Loucy (cell line): ENCODE data around the gene NDUFC2.

Source experiments
- H2AFZ ChIP-seq: fragments of 200-600 bp; sonication (generic); 2 replicates; pipeline ENCODE4 v1.6.0; 2016; ENCODE audit warnings: antibody characterized with exemption, mild to moderate bottlenecking, low read length, moderate library complexity
- H3F3A ChIP-seq: fragments of 200-600 bp; 2 replicates; pipeline ENCODE4 v1.6.0; 2016; ENCODE audit warnings: antibody characterized with exemption, low read depth, mild to moderate bottlenecking
- H3K27me3 ChIP-seq: fragments of 200-600 bp; sonication (generic); 2 replicates; pipeline ENCODE4 v1.6.1; 2014; ENCODE audit warnings: low read length, mild to moderate bottlenecking; ENCODE audit not compliant: insufficient read depth, poor library complexity, severe bottlenecking
- H3K36me3 ChIP-seq: fragments of 200-600 bp; sonication (generic); 2 replicates; pipeline ENCODE4 v1.6.1; 2016; ENCODE audit warnings: low read length; ENCODE audit not compliant: insufficient read depth
- H3K4me1 ChIP-seq: fragments of 200-600 bp; sonication (generic); 2 replicates; pipeline ENCODE4 v1.5.1; 2014; ENCODE audit warnings: low read length, mild to moderate bottlenecking; ENCODE audit not compliant: insufficient read depth, poor library complexity, severe bottlenecking
- H3K4me2 ChIP-seq: fragments of 200-600 bp; sonication (generic); 2 replicates; pipeline ENCODE4 v1.6.0; 2014; ENCODE audit warnings: antibody characterized with exemption, low read length, low read depth, mild to moderate bottlenecking; ENCODE audit not compliant: poor library complexity, severe bottlenecking
- H3K4me3 ChIP-seq: fragments of 200-600 bp; sonication (generic); 2 replicates; pipeline ENCODE4 v1.5.1; 2014; ENCODE audit warnings: low read length, mild to moderate bottlenecking, mixed read lengths; ENCODE audit not compliant: poor library complexity, severe bottlenecking
- H3K79me2 ChIP-seq: fragments of 200-600 bp; sonication (generic); 2 replicates; pipeline ENCODE4 v1.6.1; 2014; ENCODE audit warnings: low read length; ENCODE audit not compliant: insufficient read depth
- H3K9ac ChIP-seq: fragments of 200-600 bp; sonication (generic); 2 replicates; pipeline ENCODE4 v1.6.0; 2014; ENCODE audit warnings: mild to moderate bottlenecking, low read depth, low read length, moderate library complexity; ENCODE audit not compliant: poor library complexity, severe bottlenecking
- H3K9me2 ChIP-seq: fragments of 200-600 bp; sonication (generic); replicated peaks from 2 replicates; pipeline ENCODE4 v1.6.1; 2016; ENCODE audit warnings: low read depth, low read length, mixed read lengths
- H3K9me3 ChIP-seq: fragments of 200-600 bp; sonication (generic); 2 replicates; pipeline ENCODE4 v1.6.1; 2014; ENCODE audit warnings: mild to moderate bottlenecking, antibody characterized with exemption, low read length, low read depth; ENCODE audit not compliant: insufficient read depth
- H4K20me1 ChIP-seq: fragments of 200-600 bp; sonication (generic); 2 replicates; pipeline ENCODE4 v1.6.0; 2014; ENCODE audit warnings: antibody characterized with exemption, low read length, mild to moderate bottlenecking; ENCODE audit not compliant: insufficient read depth, poor library complexity, severe bottlenecking
- CTCF ChIP-seq: fragments of 200-600 bp; sonication (generic); conservative IDR thresholded peaks from 2 replicates; pipeline ENCODE4 v1.5.1; 2014; ENCODE audit warnings: mild to moderate bottlenecking, antibody characterized with exemption, low read length
- EZH2phosphoT487 ChIP-seq: fragments of 200-600 bp; IDR thresholded peaks from 2 replicates; pipeline ENCODE4 v1.6.1; 2018; ENCODE audit warnings: antibody characterized with exemption, mild to moderate bottlenecking, moderate library complexity, borderline replicate concordance

The NDUFC2 gene

GRCh38 chr11:78057462-78058055 is 22.1 kb downstream of the NDUFC2 start:
- Histone ChIP-seq H4K20me1 (no peaks in the 10 kb centered on the region), H3K9ac (no peak overlapping the region), H3K36me3 (no peaks in the 10 kb centered on the region), H3F3A (no peaks in the 10 kb centered on the region), H3K4me2 (no peak overlapping the region), H2AFZ (no peak overlapping the region), H3K4me1 (no peaks in the 10 kb centered on the region), H3K9me2 (no peaks in the 10 kb centered on the region), H3K4me3 (no peak overlapping the region), H3K79me2 (no peaks in the 10 kb centered on the region), H3K9me3 (no peaks in the 10 kb centered on the region), H3K27me3 (no peaks in the 10 kb centered on the region)
- TF ChIP-seq EZH2phosphoT487 (no peak), CTCF (no peak)

- no peak overlapping the region for H3K9ac ChIP-seq
- no peaks in the 10 kb centered on the region for H3K36me3 ChIP-seq
- no peaks in the 10 kb centered on the region for H3K79me2 ChIP-seq
- H3K4me1 ChIP-seq: no peaks in the 10 kb centered on the region
- no peaks in the 10 kb centered on the region for H3K27me3 ChIP-seq
- no peak overlapping the region for H3K4me2 ChIP-seq
- H3K9me3 ChIP-seq: no peaks in the 10 kb centered on the region
- no peaks in the 10 kb centered on the region for H3F3A ChIP-seq
- H2AFZ ChIP-seq: no peak overlapping the region
- no peaks in the 10 kb centered on the region for H3K9me2 ChIP-seq
- no peak for TF ChIP-seq EZH2phosphoT487
- no peak for TF ChIP-seq CTCF
- no peak overlapping the region for H3K4me3 ChIP-seq
- no peaks in the 10 kb centered on the region for H4K20me1 ChIP-seq
These were observed 23.6 kb downstream of the NDUFC2 start for GRCh38 chr11:78056093-78056492.

GRCh38 chr11:78054971-78055370 is 24.7 kb downstream of the NDUFC2 start:
- Histone ChIP-seq H3K79me2 (no peaks in the 10 kb centered on the region), H3K4me1 (no peaks in the 10 kb centered on the region), H3K4me3 (no peak overlapping the region), H3K4me2 (no peak overlapping the region), H2AFZ (no peak overlapping the region), H3K9ac (no peak overlapping the region), H4K20me1 (no peaks in the 10 kb centered on the region), H3K36me3 (no peaks in the 10 kb centered on the region), H3K9me2 (no peaks in the 10 kb centered on the region), H3K27me3 (no peaks in the 10 kb centered on the region), H3F3A (no peaks in the 10 kb centered on the region), H3K9me3 (no peaks in the 10 kb centered on the region)
- no peak for TF ChIP-seq CTCF
- TF ChIP-seq EZH2phosphoT487: no peak
